ENCODE results near the gene CBX8.

CBX8 gene

DNA sequence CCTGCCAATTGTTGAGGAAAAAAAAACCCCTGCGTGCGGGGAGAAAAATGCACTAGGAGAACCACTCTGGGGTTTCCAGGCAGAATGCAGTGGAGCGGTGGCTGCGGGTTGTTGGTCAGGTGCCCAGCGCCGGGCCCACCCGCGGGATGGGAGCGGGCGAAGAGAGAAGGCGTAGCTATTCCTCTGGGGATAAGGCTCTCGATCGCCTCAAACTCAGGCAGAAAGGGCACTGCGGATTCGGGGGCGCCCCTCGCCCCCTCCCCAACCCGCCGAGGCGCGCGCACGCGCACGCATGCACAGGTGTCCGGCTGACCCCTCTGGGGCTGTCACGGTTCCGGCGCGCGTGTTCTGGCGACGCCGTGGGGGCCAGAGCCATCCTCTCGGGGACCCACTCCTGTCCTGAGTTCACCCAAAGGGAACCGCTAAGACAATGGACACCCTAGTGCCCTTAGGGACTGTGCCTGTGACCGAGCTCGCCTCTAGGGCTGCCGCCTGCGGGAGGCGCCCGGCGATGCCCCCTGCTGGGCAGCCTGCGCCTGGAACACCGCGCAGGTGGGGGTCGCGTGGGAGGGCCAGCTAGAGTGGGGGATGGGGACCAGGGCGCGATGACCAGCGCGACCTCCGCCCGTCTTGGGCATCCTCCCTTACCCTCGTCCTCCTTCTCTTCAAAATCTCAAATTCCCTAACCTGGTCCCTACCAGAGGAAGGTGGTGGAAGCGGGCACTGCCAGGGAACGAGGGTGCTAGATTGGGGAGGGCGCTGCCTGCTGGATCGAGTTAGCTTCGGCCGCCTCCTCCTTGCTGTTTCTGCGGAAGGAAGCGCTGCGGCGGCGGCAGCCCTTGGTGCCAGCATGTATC is 14.4 kb upstream of the CBX8 start:
- Histone ChIP-seq H3K79me2 (ENCODE audit: insufficient read depth, low read length) (no peaks in the 10 kb centered on the region), H3K9me3 (ENCODE audit: insufficient read depth, low read length, severe bottlenecking) (no peaks in the 10 kb centered on the region), H3K4me1 (ENCODE audit: insufficient read depth, low read length) (peaks cover 50% of the 10 kb centered on the region), H3K4me2 (ENCODE audit: insufficient read depth, low read length) (peak overlapping the region; percentile 91), H4K20me1 (ENCODE audit: insufficient read depth, low read length) (no peaks in the 10 kb centered on the region), H3K9ac (ENCODE audit: low read depth, low read length) (peak overlapping the region; percentile 26; the same call in 1 of the 2 replicates), H3K27ac (ENCODE audit: low read length) (no peak overlapping the region), H3K36me3 (ENCODE audit: insufficient read depth, low read length) (no peaks in the 10 kb centered on the region), H2AFZ (ENCODE audit: low read depth, low read length) (no peak overlapping the region), H3K4me3 (ENCODE audit: low read depth in 1 of 2, low read length in 2 of 2) (peak overlapping the region in 1 of 2 experiments; percentile 27; a peak in 2 of 4 replicates), H3K27me3 (ENCODE audit: insufficient read depth, low read length, poor library complexity) (peaks cover 49% of the 10 kb centered on the region)
- DNase-seq (peak; percentile 74), ATAC-seq (ENCODE audit: insufficient read depth, low read depth) (peak; percentile 32)
- TF ChIP-seq, protein P1, sequence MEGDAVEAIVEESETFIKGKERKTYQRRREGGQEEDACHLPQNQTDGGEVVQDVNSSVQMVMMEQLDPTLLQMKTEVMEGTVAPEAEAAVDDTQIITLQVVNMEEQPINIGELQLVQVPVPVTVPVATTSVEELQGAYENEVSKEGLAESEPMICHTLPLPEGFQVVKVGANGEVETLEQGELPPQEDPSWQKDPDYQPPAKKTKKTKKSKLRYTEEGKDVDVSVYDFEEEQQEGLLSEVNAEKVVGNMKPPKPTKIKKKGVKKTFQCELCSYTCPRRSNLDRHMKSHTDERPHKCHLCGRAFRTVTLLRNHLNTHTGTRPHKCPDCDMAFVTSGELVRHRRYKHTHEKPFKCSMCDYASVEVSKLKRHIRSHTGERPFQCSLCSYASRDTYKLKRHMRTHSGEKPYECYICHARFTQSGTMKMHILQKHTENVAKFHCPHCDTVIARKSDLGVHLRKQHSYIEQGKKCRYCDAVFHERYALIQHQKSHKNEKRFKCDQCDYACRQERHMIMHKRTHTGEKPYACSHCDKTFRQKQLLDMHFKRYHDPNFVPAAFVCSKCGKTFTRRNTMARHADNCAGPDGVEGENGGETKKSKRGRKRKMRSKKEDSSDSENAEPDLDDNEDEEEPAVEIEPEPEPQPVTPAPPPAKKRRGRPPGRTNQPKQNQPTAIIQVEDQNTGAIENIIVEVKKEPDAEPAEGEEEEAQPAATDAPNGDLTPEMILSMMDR (IDR thresholded peaks at IDR 0.05; ENCODE audit: borderline replicate concordance, extremely low read depth, low read length, poor library complexity, severe bottlenecking): peak; percentile 73
- TF ChIP-seq EZH2 (IDR thresholded peaks at IDR 0.05; ENCODE audit: borderline replicate concordance, low read depth, low read length, severe bottlenecking): peak; percentile 84

DNA sequence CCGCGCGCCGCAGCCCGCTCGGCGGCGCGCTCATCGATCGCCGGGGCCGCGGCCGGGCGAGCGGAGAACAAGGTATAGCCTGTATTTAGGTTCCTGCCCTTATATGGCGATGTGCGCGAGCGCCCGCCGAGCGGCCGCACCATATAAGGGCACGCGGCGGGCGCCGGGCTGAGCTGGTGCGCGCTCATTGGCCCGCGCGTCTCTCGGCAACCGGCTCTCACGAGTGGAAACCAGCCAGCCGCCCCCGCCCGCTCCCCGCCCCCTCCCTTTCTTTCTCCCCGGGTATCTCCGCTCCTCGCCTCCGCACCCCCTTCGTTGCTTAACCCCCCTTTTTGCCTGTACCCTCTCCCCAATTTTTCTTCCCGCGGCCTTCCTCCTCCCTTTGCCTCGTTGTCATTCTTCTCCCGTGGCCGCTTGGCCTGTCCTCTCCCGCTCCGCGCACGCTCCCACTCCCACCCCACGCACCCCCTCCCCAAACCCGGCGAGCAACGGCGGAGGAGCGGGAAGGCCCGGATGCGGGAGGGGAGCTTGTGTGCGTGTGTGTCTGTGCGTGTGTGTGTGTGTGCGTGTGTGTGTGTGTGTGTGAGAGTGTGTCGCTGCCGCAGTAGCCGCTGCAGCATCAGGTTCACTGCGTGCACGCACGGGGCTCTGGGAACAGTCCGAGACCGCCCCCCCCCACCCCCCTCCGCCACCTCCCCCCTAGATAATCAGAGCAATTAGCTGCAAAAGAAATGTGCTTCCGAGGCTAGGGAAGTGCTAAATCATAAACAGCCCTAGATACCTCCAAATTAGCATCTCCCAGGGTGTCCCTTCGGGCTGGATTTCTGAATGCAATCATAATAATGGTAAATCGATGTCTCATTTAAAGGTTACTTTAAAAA is 13.5 kb upstream of the CBX8 start:
- H3K9ac ChIP-seq (ENCODE audit: low read depth, low read length): peak overlapping the region; percentile 57; the same call in 1 of the 2 replicates
- ATAC-seq (ENCODE audit: insufficient read depth, low read depth) (peak; percentile 92), DNase-seq (peak; percentile 91)
- H3K27ac ChIP-seq (ENCODE audit: low read length): peak overlapping the region; percentile 54
- H3K36me3 ChIP-seq (ENCODE audit: insufficient read depth, low read length): no peaks in the 10 kb centered on the region
- no peaks in the 10 kb centered on the region for H3K79me2 ChIP-seq (ENCODE audit: insufficient read depth, low read length)
- peaks cover 52% of the 10 kb centered on the region for H3K4me1 ChIP-seq (ENCODE audit: insufficient read depth, low read length)
- H2AFZ ChIP-seq (ENCODE audit: low read depth, low read length): peak overlapping the region; percentile 55; the same call in 1 of the 2 replicates
- H3K4me2 ChIP-seq (ENCODE audit: insufficient read depth, low read length): peak overlapping the region; percentile 91
- no peaks in the 10 kb centered on the region for H4K20me1 ChIP-seq (ENCODE audit: insufficient read depth, low read length)
- TF ChIP-seq EZH2 (IDR thresholded peaks at IDR 0.05; ENCODE audit: borderline replicate concordance, low read depth, low read length, severe bottlenecking): no peak
- TF ChIP-seq, protein P1 (IDR thresholded peaks at IDR 0.05; ENCODE audit: borderline replicate concordance, extremely low read depth, low read length, poor library complexity, severe bottlenecking): peak; percentile 1
- H3K27me3 ChIP-seq (ENCODE audit: insufficient read depth, low read length, poor library complexity): peaks cover 49% of the 10 kb centered on the region
- no peaks in the 10 kb centered on the region for H3K9me3 ChIP-seq (ENCODE audit: insufficient read depth, low read length, severe bottlenecking)
- H3K4me3 ChIP-seq (ENCODE audit: low read depth in 1 of 2, low read length in 2 of 2): peak overlapping the region in 1 of 2 experiments; percentile 58; a peak in 3 of 4 replicates

DNA sequence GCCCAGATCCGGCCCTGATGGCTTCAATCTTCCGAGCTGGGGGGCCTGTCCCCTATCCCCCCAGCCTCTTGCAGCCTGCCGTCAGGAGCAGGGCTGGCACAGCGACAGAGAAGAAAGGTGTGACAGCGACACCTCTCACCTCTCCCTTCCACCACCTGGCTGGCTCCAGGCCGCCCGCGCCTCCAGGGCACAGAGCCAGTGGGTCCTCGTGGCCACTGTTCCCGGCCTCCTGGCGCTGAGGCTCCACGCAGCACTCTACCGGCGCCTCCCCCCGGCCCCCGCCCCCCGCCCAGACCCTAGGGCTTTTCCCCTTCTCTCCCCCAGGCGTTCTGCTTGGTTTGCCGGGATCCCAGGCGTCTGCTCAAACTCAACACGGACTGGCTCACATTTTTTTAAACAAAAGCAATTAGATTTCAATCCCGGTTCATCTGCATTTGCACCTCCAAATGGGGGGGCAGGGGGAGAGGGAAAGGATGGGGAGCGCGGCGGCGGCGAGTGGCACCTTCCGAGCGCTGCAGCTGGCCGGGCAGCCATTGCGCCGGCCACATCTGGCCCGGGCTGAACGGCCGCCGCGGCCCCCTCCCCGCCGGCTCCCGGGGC is 12.8 kb upstream of the CBX8 start:
- Histone ChIP-seq H3K9ac (ENCODE audit: low read depth, low read length) (no peak overlapping the region), H3K27ac (ENCODE audit: low read length) (no peak overlapping the region), H3K4me3 (ENCODE audit: low read depth in 1 of 2, low read length in 2 of 2) (peak overlapping the region in 1 of 2 experiments; percentile 18; a peak in 1 of 4 replicates), H4K20me1 (ENCODE audit: insufficient read depth, low read length) (no peaks in the 10 kb centered on the region), H3K79me2 (ENCODE audit: insufficient read depth, low read length) (no peaks in the 10 kb centered on the region), H2AFZ (ENCODE audit: low read depth, low read length) (no peak overlapping the region), H3K9me3 (ENCODE audit: insufficient read depth, low read length, severe bottlenecking) (no peaks in the 10 kb centered on the region), H3K27me3 (ENCODE audit: insufficient read depth, low read length, poor library complexity) (peaks cover 53% of the 10 kb centered on the region), H3K4me2 (ENCODE audit: insufficient read depth, low read length) (peak overlapping the region; percentile 51; the same call in 1 of the 2 replicates), H3K36me3 (ENCODE audit: insufficient read depth, low read length) (no peaks in the 10 kb centered on the region), H3K4me1 (ENCODE audit: insufficient read depth, low read length) (peaks cover 59% of the 10 kb centered on the region)
- ATAC-seq (ENCODE audit: insufficient read depth, low read depth) (no peak), DNase-seq (no peak)
- TF ChIP-seq, protein P1 (IDR thresholded peaks at IDR 0.05; ENCODE audit: borderline replicate concordance, extremely low read depth, low read length, poor library complexity, severe bottlenecking): no peak
- TF ChIP-seq EZH2 (IDR thresholded peaks at IDR 0.05; ENCODE audit: borderline replicate concordance, low read depth, low read length, severe bottlenecking): no peak

Measured in DND-41 (cell line).